HG03432 (cell line): Measurements from ENCODE around the gene TBATA.

Experiments used
- ATAC-seq: cut with Tn5 transposase; IDR thresholded peaks from one replicate; pipeline ENCODE4 v1.9.1; 2021; ENCODE audit warnings: mild to moderate bottlenecking, moderate library complexity; ENCODE audit not compliant: unreplicated experiment

Gene TBATA

DNA sequence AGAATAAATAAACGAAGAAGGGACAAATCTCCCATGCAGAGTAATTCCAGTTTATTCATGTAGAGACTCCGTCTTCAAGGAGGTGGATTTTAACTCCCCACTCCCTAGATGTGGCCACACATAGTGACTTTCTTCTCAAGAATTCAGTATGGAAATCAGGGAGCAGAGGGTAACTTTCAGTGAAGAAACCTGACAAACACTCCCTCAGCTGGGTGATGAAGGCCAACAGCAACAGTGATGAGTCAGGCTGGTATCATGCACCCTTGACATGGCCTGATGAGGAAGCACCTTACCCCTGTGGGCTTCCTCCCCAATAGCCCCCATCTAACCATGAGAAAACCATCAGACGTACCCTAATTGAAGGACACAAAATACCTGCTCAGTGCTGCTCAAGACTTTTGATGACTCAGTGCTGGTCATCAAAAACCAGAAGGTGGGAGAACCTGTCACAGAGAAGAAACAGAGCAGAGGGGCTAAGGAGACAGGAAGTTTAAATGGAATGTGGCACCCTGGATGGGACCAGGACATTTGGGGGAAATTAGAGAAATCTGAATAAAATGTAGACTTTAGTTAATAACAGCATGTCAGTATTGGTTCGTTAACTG is 62.3 kb downstream of the TBATA start:
- no peak for ATAC-seq
